ENCODE measurements around the gene CD79A.

CD79A gene

DNA sequence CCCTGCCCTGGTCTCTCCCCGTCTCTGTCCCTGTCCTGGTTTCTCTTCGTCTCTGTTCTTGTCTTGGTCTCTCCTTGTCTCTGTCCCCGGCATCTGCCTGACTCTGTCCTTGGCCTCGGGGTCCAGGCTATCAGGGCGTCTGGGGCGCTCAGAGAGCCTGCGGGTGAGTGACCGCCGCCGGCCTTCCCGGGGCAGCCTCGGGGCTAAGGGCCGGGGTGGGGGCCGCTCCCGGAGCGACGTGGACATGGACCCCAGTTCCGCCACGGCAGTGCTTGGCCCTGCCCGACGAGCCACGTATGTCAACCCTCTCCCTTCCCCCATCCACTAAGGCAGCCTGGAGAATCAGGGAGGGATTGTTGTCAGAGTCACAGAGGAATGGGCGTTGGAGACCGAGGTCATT is 20.7 kb downstream of the CD79A start:
- H3K4me3 ChIP-seq (ENCODE audit: low read depth, low read length), result no peak overlapping the region
- TF ChIP-seq, protein P1, sequence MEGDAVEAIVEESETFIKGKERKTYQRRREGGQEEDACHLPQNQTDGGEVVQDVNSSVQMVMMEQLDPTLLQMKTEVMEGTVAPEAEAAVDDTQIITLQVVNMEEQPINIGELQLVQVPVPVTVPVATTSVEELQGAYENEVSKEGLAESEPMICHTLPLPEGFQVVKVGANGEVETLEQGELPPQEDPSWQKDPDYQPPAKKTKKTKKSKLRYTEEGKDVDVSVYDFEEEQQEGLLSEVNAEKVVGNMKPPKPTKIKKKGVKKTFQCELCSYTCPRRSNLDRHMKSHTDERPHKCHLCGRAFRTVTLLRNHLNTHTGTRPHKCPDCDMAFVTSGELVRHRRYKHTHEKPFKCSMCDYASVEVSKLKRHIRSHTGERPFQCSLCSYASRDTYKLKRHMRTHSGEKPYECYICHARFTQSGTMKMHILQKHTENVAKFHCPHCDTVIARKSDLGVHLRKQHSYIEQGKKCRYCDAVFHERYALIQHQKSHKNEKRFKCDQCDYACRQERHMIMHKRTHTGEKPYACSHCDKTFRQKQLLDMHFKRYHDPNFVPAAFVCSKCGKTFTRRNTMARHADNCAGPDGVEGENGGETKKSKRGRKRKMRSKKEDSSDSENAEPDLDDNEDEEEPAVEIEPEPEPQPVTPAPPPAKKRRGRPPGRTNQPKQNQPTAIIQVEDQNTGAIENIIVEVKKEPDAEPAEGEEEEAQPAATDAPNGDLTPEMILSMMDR (IDR thresholded peaks at IDR 0.05; ENCODE audit: control insufficient read depth, extremely low read depth, insufficient read depth), result no peak
- no peak for DNase-seq (ENCODE audit: low read depth)

DNA sequence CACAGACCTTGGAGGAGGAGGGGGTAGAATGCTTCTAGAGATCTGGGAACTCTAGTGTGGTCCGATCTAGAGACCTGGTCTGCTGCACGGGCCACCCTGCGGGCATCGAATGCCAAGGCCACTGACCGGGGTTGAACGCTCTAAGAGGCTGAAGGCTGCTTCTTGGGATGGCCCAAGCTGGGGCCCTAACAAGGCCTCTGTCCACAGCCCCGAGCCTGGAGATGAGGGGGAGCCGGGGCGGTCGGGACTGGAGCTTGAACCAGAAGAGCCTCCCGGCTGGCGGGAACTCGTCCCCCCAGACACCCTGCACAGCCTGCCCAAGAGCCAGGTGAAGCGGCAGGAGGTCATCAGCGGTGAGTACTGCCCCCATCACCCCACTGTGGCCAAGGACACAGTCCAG is 21.2 kb downstream of the CD79A start:
- H3K4me3 ChIP-seq (ENCODE audit: low read depth, low read length), result no peak overlapping the region
- no peak for DNase-seq (ENCODE audit: low read depth)
- TF ChIP-seq, protein P1 (IDR thresholded peaks at IDR 0.05; ENCODE audit: control insufficient read depth, extremely low read depth, insufficient read depth), result no peak

DNA sequence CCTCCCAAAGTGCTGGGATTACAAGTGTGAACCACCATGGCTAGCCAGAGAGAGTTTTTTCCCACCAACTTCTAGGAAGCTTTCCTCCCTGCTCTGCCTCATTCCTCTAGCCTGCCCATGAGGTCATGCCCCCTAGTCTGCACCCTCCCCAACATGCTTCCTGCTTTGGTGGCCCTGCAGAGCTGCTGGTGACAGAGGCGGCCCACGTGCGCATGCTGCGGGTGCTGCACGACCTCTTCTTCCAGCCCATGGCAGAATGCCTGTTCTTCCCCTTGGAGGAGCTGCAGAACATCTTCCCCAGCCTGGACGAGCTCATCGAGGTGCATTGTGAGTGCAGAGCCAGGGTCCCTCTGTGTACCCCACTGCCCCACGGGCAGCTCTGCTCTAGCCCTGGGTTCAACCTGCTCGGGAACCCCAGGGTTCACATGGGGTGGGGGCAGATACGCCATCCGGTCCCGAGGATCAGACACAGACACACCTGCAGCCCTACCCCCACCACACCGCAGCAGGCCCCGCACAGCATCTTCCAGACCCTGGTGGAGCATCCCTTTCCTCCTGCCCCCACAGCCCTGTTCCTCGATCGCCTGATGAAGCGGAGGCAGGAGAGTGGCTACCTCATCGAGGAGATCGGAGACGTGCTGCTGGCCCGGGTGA is 24.8 kb downstream of the CD79A start:
- TF ChIP-seq, protein P1 (IDR thresholded peaks at IDR 0.05; ENCODE audit: control insufficient read depth, extremely low read depth, insufficient read depth), result no peak
- DNase-seq (ENCODE audit: low read depth), result no peak
- H3K4me3 ChIP-seq (ENCODE audit: low read depth, low read length), result no peak overlapping the region

DNA sequence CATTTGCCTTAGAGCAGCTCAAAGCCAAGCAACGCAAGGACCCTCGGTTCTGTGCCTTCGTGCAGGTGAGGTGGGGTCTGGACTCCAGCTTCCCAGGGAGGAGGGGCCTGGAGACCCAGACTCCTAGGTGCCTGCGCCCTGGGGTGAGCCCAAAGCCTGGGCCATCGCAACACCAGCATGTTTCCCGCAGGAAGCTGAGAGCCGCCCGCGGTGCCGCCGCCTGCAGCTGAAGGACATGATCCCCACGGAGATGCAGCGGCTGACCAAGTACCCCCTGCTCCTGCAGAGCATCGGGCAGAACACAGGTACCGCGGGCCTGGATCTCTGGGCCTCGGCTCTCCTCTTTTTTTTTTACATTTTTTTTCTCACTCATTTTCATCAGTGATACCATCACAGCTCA is 25.5 kb downstream of the CD79A start:
- H3K4me3 ChIP-seq (ENCODE audit: low read depth, low read length), result no peak overlapping the region
- TF ChIP-seq, protein P1 (IDR thresholded peaks at IDR 0.05; ENCODE audit: control insufficient read depth, extremely low read depth, insufficient read depth), result no peak
- no peak for DNase-seq (ENCODE audit: low read depth)

DNA sequence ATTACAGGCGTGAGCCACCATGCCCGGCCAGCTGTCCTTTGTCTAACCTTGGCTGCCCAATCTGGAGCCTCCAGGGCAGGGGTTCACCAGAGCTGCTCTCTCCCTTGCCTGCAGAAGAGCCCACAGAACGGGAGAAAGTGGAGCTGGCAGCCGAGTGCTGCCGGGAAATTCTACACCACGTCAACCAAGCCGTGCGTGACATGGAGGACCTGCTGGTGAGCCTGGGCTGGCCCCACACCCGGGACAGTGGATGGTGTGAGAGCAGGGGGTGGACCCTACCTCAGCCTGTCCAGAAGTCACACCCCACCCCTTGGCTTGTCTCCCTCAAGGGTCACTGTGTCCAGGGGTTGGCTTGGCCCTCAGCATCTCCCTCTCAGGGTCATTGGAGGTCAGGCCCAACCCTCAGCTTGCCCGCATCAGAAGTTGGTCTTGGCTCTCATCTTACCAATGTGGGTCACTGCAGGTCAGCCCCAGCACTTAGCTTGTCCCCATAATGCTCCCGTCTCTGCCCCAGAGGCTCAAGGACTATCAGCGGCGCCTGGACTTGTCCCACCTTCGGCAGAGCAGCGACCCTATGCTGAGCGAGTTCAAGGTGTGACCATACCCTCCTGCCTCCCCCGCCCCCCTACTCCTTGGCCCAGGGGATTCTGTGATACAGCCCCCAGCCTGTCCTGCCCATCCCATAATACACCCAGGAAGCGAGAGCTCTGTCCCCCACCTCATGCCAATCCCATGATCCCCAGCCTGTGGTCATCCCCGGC is 26.3 kb downstream of the CD79A start:
- TF ChIP-seq, protein P1 (IDR thresholded peaks at IDR 0.05; ENCODE audit: control insufficient read depth, extremely low read depth, insufficient read depth), result no peak

DNA sequence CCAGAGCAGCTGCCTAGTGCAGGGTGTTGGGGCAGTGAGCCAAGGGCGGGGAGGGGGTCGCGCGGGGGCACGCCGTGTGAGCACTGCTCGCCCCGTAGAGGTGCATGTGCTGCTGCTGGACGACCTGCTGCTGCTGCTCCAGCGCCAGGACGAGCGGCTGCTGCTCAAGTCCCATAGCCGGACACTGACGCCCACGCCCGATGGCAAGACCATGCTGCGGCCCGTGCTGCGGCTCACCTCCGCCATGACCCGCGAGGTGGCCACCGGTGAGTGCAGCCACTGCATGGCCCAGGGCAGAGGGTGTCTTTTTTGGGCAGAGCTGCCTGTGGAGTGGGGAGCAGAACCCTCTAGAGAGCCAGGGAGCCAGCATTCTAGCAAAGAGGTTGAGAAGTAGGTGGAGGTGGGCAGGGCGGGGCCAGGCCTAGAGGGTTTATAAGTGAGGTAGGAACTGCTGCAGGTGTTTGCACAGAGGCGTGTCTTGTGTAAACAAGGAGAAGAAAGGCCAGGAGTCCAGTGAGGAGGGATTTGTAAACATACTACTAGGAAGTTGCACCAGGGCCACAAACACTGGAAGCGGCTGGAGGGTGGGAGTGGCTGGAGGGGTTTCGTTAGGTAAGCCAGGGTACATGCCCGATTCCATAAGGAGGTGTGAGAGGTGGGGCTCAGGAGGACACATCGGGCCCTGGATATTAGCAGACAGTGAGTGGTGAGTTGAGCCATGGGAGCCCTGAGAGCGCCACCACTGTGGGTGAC is 27.2 kb downstream of the CD79A start:
- H3K4me3 ChIP-seq (ENCODE audit: low read depth, low read length), result 0 out of 2 replicates have a peak overlapping the region, but pooled peaks have one; percentile 9

More for the DNA sequence above, 26.3 kb downstream of the CD79A start:
- H3K4me3 ChIP-seq (ENCODE audit: low read depth, low read length), result no peak overlapping the region
- no peak for DNase-seq (ENCODE audit: low read depth)

More for the DNA sequence above, 27.2 kb downstream of the CD79A start:
- TF ChIP-seq, protein P1 (IDR thresholded peaks at IDR 0.05; ENCODE audit: control insufficient read depth, extremely low read depth, insufficient read depth), result no peak
- peak; percentile 69 for DNase-seq (ENCODE audit: low read depth)
